PC-3 (cell line): ENCODE data around the gene RNF11. TPM values are rescaled to one million over a fixed set of nuclear protein-coding genes. Genes with fewer than 3 reads are reported as not detected.

Source experiments
- ATAC-seq: fragments of 200-7000 bp; cut with Tn5 transposase; 2 replicates; pipeline ENCODE4 v1.9.1; 2020; ENCODE audit warnings: mild to moderate bottlenecking, moderate library complexity
- BruUV-seq: library from RNA; stranded (reverse); fragments of 400-500 nt; replicated peaks from 2 replicates; lab custom pipeline; 2021; lab: Mats Ljungman, UMichigan
- CTCF ChIA-PET: fragments of 300-600 bp; sonication (Branson Sonifier 250); formaldehyde crosslinking; loops from one replicate; lab custom pipeline; 2022; ENCODE audit warnings: antibody characterized with exemption; lab: Charles Lee
- POLR2A ChIA-PET: fragments of 300-600 bp; sonication (Branson Sonifier 250); formaldehyde crosslinking; loops from one replicate; lab custom pipeline; 2022; ENCODE audit warnings: antibody characterized with exemption; ENCODE audit not compliant: unreplicated experiment; lab: Charles Lee
- DNase-seq: peaks from one replicate; pipeline ENCODE4 v3.0.0-alpha.2; 2015
- H2AFZ ChIP-seq: fragments of 300-600 bp; sonication (generic); 2 replicates; pipeline ENCODE4 v1.6.0; 2016; ENCODE audit warnings: antibody characterized with exemption, low read length
- H3F3A ChIP-seq: fragments of 300-600 bp; sonication (generic); one replicate; pipeline ENCODE4 v1.6.0; 2017; ENCODE audit warnings: antibody characterized with exemption, low read length, control low read depth, mild to moderate bottlenecking; ENCODE audit not compliant: unreplicated experiment
- H3K27ac ChIP-seq: fragments of 300-600 bp; sonication (generic); 2 replicates; pipeline ENCODE4 v1.5.1; 2016; ENCODE audit warnings: mild to moderate bottlenecking, low read length
- H3K27me3 ChIP-seq: fragments of 300-600 bp; sonication (generic); 2 replicates; pipeline ENCODE4 v1.6.1; 2016; ENCODE audit warnings: low read length, mixed read lengths
- H3K36me3 ChIP-seq: fragments of 300-600 bp; sonication (generic); 2 replicates; pipeline ENCODE4 v1.6.1; 2016; ENCODE audit warnings: low read depth, mixed run types, low read length, mixed read lengths
- H3K4me1 ChIP-seq: fragments of 300-600 bp; sonication (generic); 2 replicates; pipeline ENCODE4 v1.5.1; 2016; ENCODE audit warnings: low read length; ENCODE audit not compliant: insufficient read depth
- H3K4me2 ChIP-seq: fragments of 300-600 bp; sonication (generic); 2 replicates; pipeline ENCODE4 v1.6.0; 2016; ENCODE audit warnings: low read length
- H3K4me3 ChIP-seq: fragments of 300-600 bp; sonication (generic); 2 replicates; pipeline ENCODE4 v1.5.1; 2016; ENCODE audit warnings: mild to moderate bottlenecking, low read length, mixed read lengths
- H3K79me2 ChIP-seq: fragments of 300-600 bp; sonication (generic); 2 replicates; pipeline ENCODE4 v1.6.1; 2017; ENCODE audit warnings: low read length, mixed read lengths
- H3K9ac ChIP-seq: fragments of 300-600 bp; sonication (generic); 2 replicates; pipeline ENCODE4 v1.6.0; 2016; ENCODE audit warnings: mild to moderate bottlenecking, low read length
- H3K9me2 ChIP-seq: fragments of 300-600 bp; sonication (generic); replicated peaks from 2 replicates; pipeline ENCODE4 v1.6.1; 2016; ENCODE audit warnings: mixed run types, low read length, mixed read lengths
- H3K9me3 ChIP-seq: fragments of 300-600 bp; sonication (generic); 2 replicates; pipeline ENCODE4 v1.6.1; 2016; ENCODE audit warnings: low read length, mixed read lengths
- H4K20me1 ChIP-seq: fragments of 300-600 bp; sonication (generic); 2 replicates; pipeline ENCODE4 v1.6.1; 2016; ENCODE audit warnings: low read length, mixed read lengths
- CTCF ChIP-seq: fragments of 300-600 bp; sonication (generic); conservative IDR thresholded peaks from 2 replicates; pipeline ENCODE4 v1.5.1; 2017; ENCODE audit warnings: antibody characterized with exemption, low read depth, mild to moderate bottlenecking, low read length
- EZH2 ChIP-seq: fragments of 300-600 bp; sonication (generic); IDR thresholded peaks from one replicate; pipeline ENCODE4 v1.6.1; 2017; ENCODE audit warnings: antibody characterized with exemption, mild to moderate bottlenecking, low read length; ENCODE audit not compliant: unreplicated experiment
- EZH2phosphoT487 ChIP-seq: fragments of 300-600 bp; sonication (generic); IDR thresholded peaks from 2 replicates; pipeline ENCODE4 v1.6.1; 2018; ENCODE audit warnings: mild to moderate bottlenecking, antibody characterized with exemption, low read length, borderline replicate concordance
- intact Hi-C: fragments of 100-400 bp; cut with micrococcal nuclease; formaldehyde crosslinking; loops from 2 replicates; pipeline ENCODE4 v1.9.0; 2023
- total RNA-seq: library from RNA; depleted of rRNA; stranded (reverse); fragments of >200 nt; gene quantifications from 2 replicates; pipeline ENCODE4 v1.2.3, GENCODE V29; 2014

The RNF11 gene
- total RNA-seq, 1 experiment from 2014 or later: 169 TPM

- CTCF ChIA-PET: no interaction called here
- BruUV-seq: no TSS peak
These were observed 65.2 kb downstream of the RNF11 start for GRCh38 chr1:51301152-51301843.

GRCh38 chr1:51301844-51302162 is 65.7 kb downstream of the RNF11 start:
- no peak overlapping the region for H3K4me2 ChIP-seq
- H3K79me2 ChIP-seq: no peaks in the 10 kb centered on the region
- no peak for TF ChIP-seq CTCF
- no peak for TF ChIP-seq EZH2phosphoT487
- TF ChIP-seq EZH2: no peak
- H3K9me3 ChIP-seq: no peaks in the 10 kb centered on the region
- H3K27ac ChIP-seq: no peak overlapping the region
- no TSS peak for BruUV-seq
- CTCF ChIA-PET: no interaction called here
- no peak overlapping the region for H2AFZ ChIP-seq
- no peaks in the 10 kb centered on the region for H3K36me3 ChIP-seq
- no peak overlapping the region for H3K4me3 ChIP-seq
- no peak overlapping the region for H3K9ac ChIP-seq
- no peaks in the 10 kb centered on the region for H3K4me1 ChIP-seq
- DNase-seq: no peak
- no peaks in the 10 kb centered on the region for H3K9me2 ChIP-seq
- H4K20me1 ChIP-seq: no peaks in the 10 kb centered on the region
- no peaks in the 10 kb centered on the region for H3K27me3 ChIP-seq
- POLR2A ChIA-PET: no interaction called here
- H3F3A ChIP-seq: no peaks in the 10 kb centered on the region
- no peak for ATAC-seq
- intact Hi-C loops: no loop called here

More at GRCh38 chr1:51301152-51301843, 65.2 kb downstream of the RNF11 start:
- Histone ChIP-seq H3K9me3 (no peaks in the 10 kb centered on the region), H3K27me3 (no peaks in the 10 kb centered on the region), H4K20me1 (no peaks in the 10 kb centered on the region), H2AFZ (no peak overlapping the region), H3K4me2 (no peak overlapping the region), H3K4me1 (0 out of 2 replicates have a peak, but pooled peaks cover 4% of the 10 kb centered on the region), H3F3A (no peaks in the 10 kb centered on the region), H3K9me2 (no peaks in the 10 kb centered on the region), H3K9ac (no peak overlapping the region), H3K36me3 (no peaks in the 10 kb centered on the region), H3K4me3 (no peak overlapping the region), H3K79me2 (no peaks in the 10 kb centered on the region), H3K27ac (no peak overlapping the region)
- DNase-seq: no peak
- POLR2A ChIA-PET: no interaction called here
- ATAC-seq: no peak
- TF ChIP-seq EZH2phosphoT487: no peak
- TF ChIP-seq CTCF: no peak
- TF ChIP-seq EZH2: no peak
- intact Hi-C loops: no loop called here

GRCh38 chr1:51302270-51302669 is 66.2 kb downstream of the RNF11 start:
- Histone ChIP-seq H3K9ac (no peak overlapping the region), H3K9me3 (no peaks in the 10 kb centered on the region), H3K79me2 (no peaks in the 10 kb centered on the region), H3K4me1 (no peaks in the 10 kb centered on the region), H3K27me3 (no peaks in the 10 kb centered on the region), H3F3A (no peaks in the 10 kb centered on the region), H3K4me2 (no peak overlapping the region), H3K9me2 (no peaks in the 10 kb centered on the region), H3K27ac (no peak overlapping the region), H4K20me1 (no peaks in the 10 kb centered on the region), H3K4me3 (no peak overlapping the region), H3K36me3 (no peaks in the 10 kb centered on the region), H2AFZ (no peak overlapping the region)
- ATAC-seq (no peak), DNase-seq (no peak)
- no TSS peak for BruUV-seq
- intact Hi-C loops: no loop called here
- TF ChIP-seq EZH2 (no peak), CTCF (no peak), EZH2phosphoT487 (no peak)
- ChIA-PET CTCF (no interaction called here), POLR2A (no interaction called here)
